Body of pancreas (tissue), 4 donors: ENCODE results near the gene POC1A.

Experiments
- POLR2A ChIP-seq, 3 donors: fragments of 450-650 bp; IDR thresholded peaks; one replicate each; pipeline ENCODE4 v1.6.1; 2016; ENCODE audit warnings: antibody characterized with exemption in 3 of 3, mild to moderate bottlenecking in 2 of 3
- TF ChIP-seq, protein P1 (sequence below), 7 experiments: fragments of 450-650 bp in 4 of 7; fragments of 200-600 bp in 3 of 7; sonication (generic) in 3 of 7; IDR thresholded peaks; one replicate each; pipeline ENCODE4 v1.5.1; 2016 to 2019; ENCODE audit warnings: antibody characterized with exemption in 7 of 7

DNA sequence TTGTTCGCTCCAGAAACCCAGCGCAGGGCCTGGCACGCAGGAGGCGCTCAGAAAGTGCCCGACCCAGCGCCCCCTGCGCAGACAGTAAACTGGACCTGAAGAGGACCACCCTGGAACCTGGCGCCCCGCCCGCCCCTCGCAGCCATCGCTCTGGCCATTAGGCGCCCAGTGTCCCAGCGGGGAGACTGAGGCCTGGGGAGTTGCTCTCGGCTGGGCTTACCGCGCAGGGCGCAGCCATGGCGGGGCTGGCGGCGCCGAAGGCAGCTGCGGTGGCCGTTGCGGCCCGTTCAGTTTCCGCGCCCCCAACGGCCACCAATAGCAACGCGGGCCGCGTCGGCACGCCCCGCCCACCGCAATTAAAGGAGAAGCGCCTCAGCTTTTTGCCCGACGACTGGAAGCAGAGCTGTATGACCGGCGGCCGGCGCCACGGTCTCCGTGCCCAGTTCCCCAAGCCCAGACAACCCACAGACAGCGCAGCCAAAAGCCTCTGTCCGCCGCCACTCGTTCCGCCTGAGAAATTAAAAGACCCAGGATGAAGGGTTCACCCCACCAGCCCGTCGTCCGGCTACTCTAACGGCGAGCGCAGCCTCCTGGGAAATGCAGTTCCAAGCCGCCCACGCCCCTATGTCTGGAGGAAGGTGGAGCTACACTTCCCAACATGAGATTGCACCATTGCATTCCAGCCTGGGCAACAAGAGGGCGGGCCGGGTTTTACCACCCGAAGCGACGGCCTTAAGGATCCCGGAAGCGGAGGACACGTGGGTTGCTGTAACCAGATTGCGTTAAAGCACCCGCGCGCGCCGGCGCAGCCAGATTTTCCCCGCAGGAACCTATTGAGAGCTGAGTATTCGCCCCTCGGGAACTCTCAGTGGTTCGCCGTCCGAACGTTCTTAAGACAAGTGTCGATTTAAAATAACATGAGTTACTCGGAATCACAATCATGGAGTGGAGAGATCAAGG, at the start of gene POC1A:
- TF ChIP-seq, protein P1, sequence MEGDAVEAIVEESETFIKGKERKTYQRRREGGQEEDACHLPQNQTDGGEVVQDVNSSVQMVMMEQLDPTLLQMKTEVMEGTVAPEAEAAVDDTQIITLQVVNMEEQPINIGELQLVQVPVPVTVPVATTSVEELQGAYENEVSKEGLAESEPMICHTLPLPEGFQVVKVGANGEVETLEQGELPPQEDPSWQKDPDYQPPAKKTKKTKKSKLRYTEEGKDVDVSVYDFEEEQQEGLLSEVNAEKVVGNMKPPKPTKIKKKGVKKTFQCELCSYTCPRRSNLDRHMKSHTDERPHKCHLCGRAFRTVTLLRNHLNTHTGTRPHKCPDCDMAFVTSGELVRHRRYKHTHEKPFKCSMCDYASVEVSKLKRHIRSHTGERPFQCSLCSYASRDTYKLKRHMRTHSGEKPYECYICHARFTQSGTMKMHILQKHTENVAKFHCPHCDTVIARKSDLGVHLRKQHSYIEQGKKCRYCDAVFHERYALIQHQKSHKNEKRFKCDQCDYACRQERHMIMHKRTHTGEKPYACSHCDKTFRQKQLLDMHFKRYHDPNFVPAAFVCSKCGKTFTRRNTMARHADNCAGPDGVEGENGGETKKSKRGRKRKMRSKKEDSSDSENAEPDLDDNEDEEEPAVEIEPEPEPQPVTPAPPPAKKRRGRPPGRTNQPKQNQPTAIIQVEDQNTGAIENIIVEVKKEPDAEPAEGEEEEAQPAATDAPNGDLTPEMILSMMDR (IDR thresholded peaks at IDR 0.05): peak in 6 of 7 experiments; percentile 13 to 33 (median 18)
- peak; percentile 27 to 83 (median 75) for TF ChIP-seq POLR2A (IDR thresholded peaks at IDR 0.05)
